H9 (cell line): Measurements from ENCODE around the gene DSTN. TPM values are rescaled to one million over a fixed set of nuclear protein-coding genes. Genes with fewer than 3 reads are reported as not detected.

Source experiments
- DNase-seq: peaks from one replicate; pipeline ENCODE4 v3.0.0-alpha.2; 2017
- H2AFZ ChIP-seq: one replicate; pipeline ENCODE4 v1.6.1; 2013; ENCODE audit warnings: mild to moderate bottlenecking, low read length, control low read depth, moderate library complexity
- H2AK5ac ChIP-seq: 2 replicates; pipeline ENCODE4 v1.6.1; 2013; ENCODE audit warnings: low read length, control low read depth, mixed read lengths; ENCODE audit not compliant: insufficient read length
- H2BK120ac ChIP-seq: one replicate; pipeline ENCODE4 v1.6.1; 2013; ENCODE audit warnings: low read depth, mild to moderate bottlenecking, low read length, control low read depth, inconsistent platforms; ENCODE audit not compliant: poor library complexity, severe bottlenecking
- H2BK12ac ChIP-seq: 2 replicates; pipeline ENCODE4 v1.6.1; 2013; ENCODE audit warnings: low read length, control low read depth, mixed read lengths, low read depth; ENCODE audit not compliant: insufficient read length
- H2BK15ac ChIP-seq: 2 replicates; pipeline ENCODE4 v1.6.1; 2013; ENCODE audit warnings: low read depth, low read length, control low read depth
- H2BK20ac ChIP-seq: one replicate; pipeline ENCODE4 v1.6.1; 2013; ENCODE audit warnings: low read depth, mild to moderate bottlenecking, low read length, control low read depth, inconsistent platforms; ENCODE audit not compliant: poor library complexity, severe bottlenecking
- H2BK5ac ChIP-seq: 2 replicates; pipeline ENCODE4 v1.6.1; 2013; ENCODE audit warnings: low read length, control low read depth, mixed read lengths; ENCODE audit not compliant: insufficient read length
- H3K14ac ChIP-seq: 2 replicates; pipeline ENCODE4 v1.6.1; 2013; ENCODE audit warnings: low read length, control low read depth; ENCODE audit not compliant: insufficient read depth
- H3K18ac ChIP-seq: 2 replicates; pipeline ENCODE4 v1.6.1; 2013; ENCODE audit warnings: low read depth, mild to moderate bottlenecking, mixed read lengths, low read length, control low read depth; ENCODE audit not compliant: insufficient read length
- H3K23ac ChIP-seq: 2 replicates; pipeline ENCODE4 v1.6.1; 2013; ENCODE audit warnings: low read length, control low read depth, mixed read lengths, low read depth; ENCODE audit not compliant: insufficient read length
- H3K23me2 ChIP-seq: 2 replicates; pipeline ENCODE4 v1.6.1; 2013; ENCODE audit warnings: low read depth, mild to moderate bottlenecking, mixed read lengths, low read length, control low read depth; ENCODE audit not compliant: insufficient read length, poor library complexity, severe bottlenecking
- H3K27ac ChIP-seq: 2 replicates; pipeline ENCODE4 v1.5.1; 2013; ENCODE audit warnings: low read length, control low read depth, mixed read lengths, low read depth; ENCODE audit not compliant: insufficient read length
- H3K27me3 ChIP-seq: 2 replicates; pipeline ENCODE4 v1.6.1; 2013; ENCODE audit warnings: low read length, control low read depth, inconsistent platforms; ENCODE audit not compliant: insufficient read depth
- H3K4ac ChIP-seq: 2 replicates; pipeline ENCODE4 v1.6.1; 2013; ENCODE audit warnings: low read depth, mild to moderate bottlenecking, control low read depth, inconsistent platforms, low read length, moderate library complexity
- H3K4me1 ChIP-seq: 2 replicates; pipeline ENCODE4 v1.6.1; 2013; ENCODE audit warnings: low read length, control low read depth, inconsistent platforms; ENCODE audit not compliant: insufficient read depth
- H3K4me2 ChIP-seq: 2 replicates; pipeline ENCODE4 v1.6.1; 2013; ENCODE audit warnings: low read length, control low read depth, mixed read lengths; ENCODE audit not compliant: insufficient read length, insufficient read depth
- H3K56ac ChIP-seq: 2 replicates; pipeline ENCODE4 v1.6.1; 2013; ENCODE audit warnings: low read depth, mild to moderate bottlenecking, mixed read lengths, low read length, control low read depth; ENCODE audit not compliant: insufficient read length
- H3K79me1 ChIP-seq: 2 replicates; pipeline ENCODE4 v1.6.1; 2013; ENCODE audit warnings: low read depth, mild to moderate bottlenecking, moderate library complexity, low read length, control low read depth, inconsistent platforms; ENCODE audit not compliant: insufficient read depth, poor library complexity, severe bottlenecking
- H3K79me2 ChIP-seq: 2 replicates; pipeline ENCODE4 v1.6.1; 2013; ENCODE audit warnings: low read length, control low read depth, inconsistent platforms; ENCODE audit not compliant: insufficient read depth
- H3K9ac ChIP-seq: 2 replicates; pipeline ENCODE4 v1.6.1; 2013; ENCODE audit warnings: low read length, control low read depth, mixed read lengths; ENCODE audit not compliant: insufficient read length; ENCODE audit errors: extremely low read depth
- H3K9me3 ChIP-seq: one replicate; pipeline ENCODE4 v1.6.1; 2013; ENCODE audit warnings: low read depth, low read length, inconsistent platforms; ENCODE audit not compliant: control insufficient read depth
- H3T11ph ChIP-seq: one replicate; pipeline ENCODE4 v1.6.1; 2013; ENCODE audit warnings: mild to moderate bottlenecking, low read length, control low read depth, inconsistent platforms
- H4K20me1 ChIP-seq: one replicate; pipeline ENCODE4 v1.6.1; 2013; ENCODE audit not compliant: control insufficient read depth, insufficient read length, insufficient read depth
- H4K5ac ChIP-seq: 2 replicates; pipeline ENCODE4 v1.6.1; 2013; ENCODE audit warnings: low read depth, mild to moderate bottlenecking, mixed read lengths, low read length, control low read depth; ENCODE audit not compliant: insufficient read length
- H4K8ac ChIP-seq: replicated peaks from 2 replicates; pipeline ENCODE4 v1.6.1; 2013; ENCODE audit warnings: low read length, control low read depth, mixed read lengths, low read depth; ENCODE audit not compliant: insufficient read length
- H4K91ac ChIP-seq: 2 replicates; pipeline ENCODE4 v1.6.1; 2013; ENCODE audit warnings: low read depth, mild to moderate bottlenecking, moderate library complexity, mixed read lengths, low read length, control low read depth; ENCODE audit not compliant: insufficient read length
- H3K27ac Mint-ChIP-seq, 3 experiments: 2 replicates in 2 of 3; 3 replicates in 1 of 3; pipeline ENCODE4 v1.8.0; 2020 to 2021; ENCODE audit warnings: mixed read lengths in 3 of 3, mild to moderate bottlenecking in 1 of 3, moderate library complexity in 1 of 3
- H3K27me3 Mint-ChIP-seq: 2 replicates; pipeline ENCODE4 v1.8.0; 2021; ENCODE audit warnings: low read depth, mild to moderate bottlenecking, moderate library complexity, mixed read lengths
- H3K36me3 Mint-ChIP-seq, 3 experiments: 2 replicates in 2 of 3; 3 replicates in 1 of 3; pipeline ENCODE4 v1.8.0; 2020 to 2021; ENCODE audit warnings: low read depth in 3 of 3, mixed read lengths in 3 of 3; ENCODE audit not compliant: insufficient read depth in 1 of 3
- H3K4me1 Mint-ChIP-seq, 2 experiments: 2 replicates each; pipeline ENCODE4 v1.8.0; 2020; ENCODE audit warnings: mixed read lengths in 2 of 2
- H3K4me3 Mint-ChIP-seq, 2 experiments: 2 replicates in 1 of 2; 3 replicates in 1 of 2; pipeline ENCODE4 v1.8.0; 2020 to 2021; ENCODE audit warnings: mild to moderate bottlenecking in 2 of 2, mixed read lengths in 2 of 2, moderate library complexity in 1 of 2
- H3K9me3 Mint-ChIP-seq, 2 experiments: 2 replicates in 1 of 2; 3 replicates in 1 of 2; pipeline ENCODE4 v1.8.0; 2020; ENCODE audit warnings: mild to moderate bottlenecking in 2 of 2, mixed read lengths in 2 of 2, moderate library complexity in 1 of 2
- CTCF ChIP-seq: fragments of 200-600 bp; sonication (generic); conservative IDR thresholded peaks from 3 replicates; pipeline ENCODE4 v1.8.0; 2021; ENCODE audit warnings: antibody characterized with exemption, mild to moderate bottlenecking
- WGBS: extraction: QIAGEN DNeasy Blood & Tissue Kit; methylation state at CpG from one replicate; pipeline ENCODE4 v1.1.7; 2013; ENCODE audit warnings: missing lambda C conversion rate, low lambda C conversion rate, mixed read lengths; ENCODE audit not compliant: insufficient read length; ENCODE audit errors: extremely low coverage; 5-methylcytosine and 5-hydroxymethylcytosine counted together
- total RNA-seq: library from RNA; stranded (reverse); gene quantifications from 2 replicates; pipeline ENCODE4 v1.2.1, GENCODE V29; 2021

DSTN gene
- total RNA-seq, 1 experiment from 2014 or later = 145 TPM

- Histone ChIP-seq H3K56ac (no peak overlapping the region), H3K9ac (no peak overlapping the region), H3K14ac (no peak overlapping the region), H2BK15ac (no peak overlapping the region), H3K18ac (no peak overlapping the region), H3K23me2 (no peaks in the 10 kb centered on the region), H4K20me1 (no peaks in the 10 kb centered on the region), H3K79me2 (peaks cover 23% of the 10 kb centered on the region; the same call in 1 of the 2 replicates), H4K5ac (no peak overlapping the region), H3K9me3 (no peaks in the 10 kb centered on the region), H3K4me1 (no peaks in the 10 kb centered on the region), H4K91ac (no peak overlapping the region), H3T11ph (no peak overlapping the region), H3K23ac (no peak overlapping the region), H2BK5ac (no peak overlapping the region), H2BK20ac (no peak overlapping the region), H3K4me2 (no peak overlapping the region), H2AK5ac (no peak overlapping the region), H3K79me1 (peaks cover 7% of the 10 kb centered on the region), H2BK12ac (no peak overlapping the region), H2AFZ (no peak overlapping the region), H2BK120ac (no peak overlapping the region), H3K27me3 (no peaks in the 10 kb centered on the region), H4K8ac (no peak overlapping the region), H3K27ac (no peak overlapping the region), H3K4ac (no peak overlapping the region)
- no peaks in the 10 kb centered on the region for H3K9me3 Mint-ChIP-seq
- DNase-seq = no peak
- no peaks in the 10 kb centered on the region for H3K27me3 Mint-ChIP-seq
- H3K36me3 Mint-ChIP-seq = peaks cover 0 to 4% (median 4%) of the 10 kb centered on the region in 3 experiments; a peak in 3 of 7 replicates
- 100% methylated on average over 1 of the region's 2 CpGs for WGBS
- no peak for TF ChIP-seq CTCF
- peaks cover 18 to 19% of the 10 kb centered on the region in 2 experiments for H3K4me1 Mint-ChIP-seq
- peak overlapping the region in 1 of 3 experiments; percentile 17; a peak in 1 of 7 replicates for H3K27ac Mint-ChIP-seq
- H3K4me3 Mint-ChIP-seq = no peak overlapping the region
These were observed 11.0 kb downstream of the DSTN start for GRCh38 chr20:17580895-17581294.
